WTC11 (cell line): Measurements from ENCODE around the gene TM9SF1. TPM values are rescaled to one million over a fixed set of nuclear protein-coding genes. Genes with fewer than 3 reads are reported as not detected.

Source experiments
- ATAC-seq: fragments of 200-7000 bp; cut with Tn5 transposase; 2 replicates; pipeline ENCODE4 v1.10.0; 2021; ENCODE audit warnings: mild to moderate bottlenecking, moderate library complexity
- CTCF ChIA-PET: fragments of 300-600 bp; sonication (Branson Sonifier 250); formaldehyde crosslinking; loops from one replicate; lab custom pipeline; 2021; ENCODE audit warnings: antibody characterized with exemption; lab: Charles Lee
- POLR2A ChIA-PET: fragments of 350-600 bp; sonication (Branson Sonifier 250); formaldehyde crosslinking; loops from one replicate; lab custom pipeline; 2021; ENCODE audit warnings: antibody characterized with exemption; lab: Charles Lee
- DNase-seq: peaks from one replicate; pipeline ENCODE4 v3.0.0; 2021; ENCODE audit warnings: low spot score
- H3K27ac Mint-ChIP-seq: 2 replicates; pipeline ENCODE4 v1.8.0; 2021; ENCODE audit warnings: mixed read lengths
- H3K27me3 Mint-ChIP-seq: 2 replicates; pipeline ENCODE4 v1.8.0; 2021; ENCODE audit warnings: low read depth, mild to moderate bottlenecking, moderate library complexity, mixed read lengths
- H3K36me3 Mint-ChIP-seq: 2 replicates; pipeline ENCODE4 v1.8.0; 2021; ENCODE audit warnings: mixed read lengths
- H3K4me1 Mint-ChIP-seq: 2 replicates; pipeline ENCODE4 v1.8.0; 2022; ENCODE audit warnings: mixed read lengths
- H3K4me3 Mint-ChIP-seq: 2 replicates; pipeline ENCODE4 v1.8.0; 2021; ENCODE audit warnings: mild to moderate bottlenecking, moderate library complexity, mixed read lengths
- H3K9me3 Mint-ChIP-seq: 2 replicates; pipeline ENCODE4 v1.8.0; 2021; ENCODE audit warnings: mixed read lengths
- CREM ChIP-seq: sonication (generic); formaldehyde crosslinking; IDR thresholded peaks from 2 replicates; pipeline ENCODE4 v1.8.1; 2022; ENCODE audit warnings: mild to moderate bottlenecking, missing genetic modification reagents, moderate library complexity
- EMX1 ChIP-seq: fragments of 250-450 bp; sonication (Bioruptor Pico); IDR thresholded peaks from 2 replicates; pipeline ENCODE4 v1.8.0; 2021; ENCODE audit warnings: mild to moderate bottlenecking
- GRHL2 ChIP-seq: fragments of 250-450 bp; sonication (Bioruptor Pico); IDR thresholded peaks from 2 replicates; pipeline ENCODE4 v1.8.0; 2022; ENCODE audit warnings: mild to moderate bottlenecking, moderate library complexity; ENCODE audit not compliant: insufficient replicate concordance, severe bottlenecking
- HMGA2 ChIP-seq: fragments of 250-450 bp; sonication (Bioruptor Pico); IDR thresholded peaks from 2 replicates; pipeline ENCODE4 v1.4.0; 2021; ENCODE audit warnings: mild to moderate bottlenecking, moderate library complexity
- MYBL2 ChIP-seq: sonication (generic); formaldehyde crosslinking; IDR thresholded peaks from 2 replicates; pipeline ENCODE4 v1.8.1; 2023; ENCODE audit warnings: mild to moderate bottlenecking, moderate library complexity, missing genetic modification reagents
- NFE2L1 ChIP-seq: sonication (generic); formaldehyde crosslinking; IDR thresholded peaks from 2 replicates; pipeline ENCODE4 v1.8.1; 2023; ENCODE audit warnings: missing genetic modification reagents
- NR3C1 ChIP-seq: sonication (generic); formaldehyde crosslinking; conservative IDR thresholded peaks from 2 replicates; pipeline ENCODE4 v1.8.1; 2023; ENCODE audit warnings: low read depth, mild to moderate bottlenecking, missing genetic modification reagents
- OVOL2 ChIP-seq: fragments of 250-450 bp; sonication (Bioruptor Pico); IDR thresholded peaks from 2 replicates; pipeline ENCODE4 v1.9.0; 2021; ENCODE audit warnings: mild to moderate bottlenecking, borderline replicate concordance
- TEAD4 ChIP-seq: sonication (generic); formaldehyde crosslinking; IDR thresholded peaks from 2 replicates; pipeline ENCODE4 v1.8.0; 2022; ENCODE audit warnings: mild to moderate bottlenecking, missing genetic modification reagents
- ZNF138 ChIP-seq: sonication (generic); formaldehyde crosslinking; conservative IDR thresholded peaks from 2 replicates; pipeline ENCODE4 v1.8.1; 2022; ENCODE audit warnings: mild to moderate bottlenecking, moderate library complexity, missing genetic modification reagents
- ZNF232 ChIP-seq: sonication (generic); formaldehyde crosslinking; IDR thresholded peaks from 2 replicates; pipeline ENCODE4 v1.8.0; 2022; ENCODE audit warnings: mild to moderate bottlenecking, missing genetic modification reagents
- ZNF396 ChIP-seq: fragments of 250-450 bp; sonication (Bioruptor Pico); IDR thresholded peaks from 2 replicates; pipeline ENCODE4 v1.8.0; 2021; ENCODE audit warnings: mild to moderate bottlenecking, moderate library complexity, borderline replicate concordance
- ZNF671 ChIP-seq: fragments of 250-450 bp; sonication (Bioruptor Pico); IDR thresholded peaks from 2 replicates; pipeline ENCODE4 v1.8.0; 2021; ENCODE audit warnings: mild to moderate bottlenecking
- total RNA-seq: library from RNA; stranded (reverse); gene quantifications from 3 replicates; pipeline ENCODE4 v1.2.3, GENCODE V29; 2021
- TF ChIP-seq, protein P1 (sequence below): sonication (generic); formaldehyde crosslinking; IDR thresholded peaks from 2 replicates; pipeline ENCODE4 v1.8.1; 2022; ENCODE audit warnings: mild to moderate bottlenecking, moderate library complexity, missing genetic modification reagents
- TF ChIP-seq, protein P2 (sequence below): sonication (generic); formaldehyde crosslinking; IDR thresholded peaks from 2 replicates; pipeline ENCODE4 v1.8.1; 2022; ENCODE audit warnings: missing genetic modification reagents, borderline replicate concordance
- TF ChIP-seq, protein P3 (sequence below): sonication (generic); formaldehyde crosslinking; IDR thresholded peaks from 2 replicates; pipeline ENCODE4 v1.8.0; 2022; ENCODE audit warnings: mild to moderate bottlenecking, missing genetic modification reagents
- TF ChIP-seq, protein P4 (sequence below): fragments of 250-450 bp; sonication (Bioruptor Pico); IDR thresholded peaks from 2 replicates; pipeline ENCODE4 v1.9.0; 2021; ENCODE audit warnings: mild to moderate bottlenecking
- TF ChIP-seq, protein P5 (sequence below): sonication (generic); formaldehyde crosslinking; conservative IDR thresholded peaks from 2 replicates; pipeline ENCODE4 v1.8.1; 2022; ENCODE audit warnings: mild to moderate bottlenecking, missing genetic modification reagents
- TF ChIP-seq, protein P6 (sequence below): sonication (generic); formaldehyde crosslinking; IDR thresholded peaks from 2 replicates; pipeline ENCODE4 v1.8.1; 2023; ENCODE audit warnings: mild to moderate bottlenecking, missing genetic modification reagents, borderline replicate concordance
- TF ChIP-seq, protein P7 (sequence below): sonication (generic); formaldehyde crosslinking; IDR thresholded peaks from 2 replicates; pipeline ENCODE4 v1.8.1; 2023; ENCODE audit warnings: mild to moderate bottlenecking, moderate library complexity, missing genetic modification reagents

Gene TM9SF1
- total RNA-seq, 1 experiment from 2014 or later: 27.9 TPM

DNA sequence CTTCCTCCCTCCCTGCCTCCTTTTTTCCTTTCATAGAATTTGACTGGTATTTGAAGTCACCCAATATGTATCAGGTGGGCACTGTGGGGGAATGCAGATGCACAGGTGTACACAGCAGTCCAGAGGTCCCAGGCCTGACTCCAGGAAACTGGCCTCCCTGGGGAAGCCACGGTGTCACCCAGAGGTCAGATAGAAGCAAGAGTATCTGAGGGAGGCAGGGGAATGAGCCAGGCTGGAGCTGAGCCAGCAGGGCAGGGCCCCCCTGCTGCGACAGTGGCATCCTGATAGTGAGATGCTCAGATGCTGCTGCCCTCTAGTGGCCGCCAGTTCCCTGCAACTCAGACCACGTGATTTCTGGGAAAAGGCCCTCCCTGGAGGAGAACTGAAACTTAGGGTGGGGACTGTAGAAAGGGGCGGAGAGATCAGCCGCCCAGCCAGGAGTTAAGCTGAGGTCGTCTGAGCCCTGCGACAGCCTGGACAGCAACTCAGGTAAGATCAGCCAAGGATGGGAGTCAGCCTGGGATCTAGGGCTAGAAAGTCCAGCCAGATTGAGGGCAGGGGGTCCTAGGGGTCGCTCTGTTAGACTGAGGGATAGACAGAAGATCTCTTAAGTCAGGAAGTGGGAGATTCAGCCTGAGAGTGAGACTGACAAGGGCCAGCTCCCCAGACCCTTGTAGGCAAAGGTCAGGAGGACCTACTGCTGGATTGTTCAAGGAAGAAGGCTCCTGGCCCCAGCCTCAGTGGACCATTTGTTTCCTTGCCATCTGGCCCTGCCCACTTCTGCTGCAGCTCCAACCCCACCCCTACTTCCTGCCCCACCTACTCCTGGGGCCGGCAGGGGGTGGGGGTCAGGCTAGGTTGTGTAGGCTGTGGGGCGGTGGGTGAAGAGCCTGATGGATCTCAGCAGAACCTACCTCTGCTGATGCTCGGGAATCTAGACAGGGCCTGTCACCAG, 34.1 kb downstream of the TM9SF1 start, which contains the start of gene IRF9 (continued):
- no peak for TF ChIP-seq OVOL2 (CRISPR knock-in tag)
- TF ChIP-seq, protein P1, sequence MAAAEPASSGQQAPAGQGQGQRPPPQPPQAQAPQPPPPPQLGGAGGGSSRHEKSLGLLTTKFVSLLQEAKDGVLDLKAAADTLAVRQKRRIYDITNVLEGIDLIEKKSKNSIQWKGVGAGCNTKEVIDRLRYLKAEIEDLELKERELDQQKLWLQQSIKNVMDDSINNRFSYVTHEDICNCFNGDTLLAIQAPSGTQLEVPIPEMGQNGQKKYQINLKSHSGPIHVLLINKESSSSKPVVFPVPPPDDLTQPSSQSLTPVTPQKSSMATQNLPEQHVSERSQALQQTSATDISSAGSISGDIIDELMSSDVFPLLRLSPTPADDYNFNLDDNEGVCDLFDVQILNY (CRISPR knock-in tag): no peak
- TF ChIP-seq, protein P2, sequence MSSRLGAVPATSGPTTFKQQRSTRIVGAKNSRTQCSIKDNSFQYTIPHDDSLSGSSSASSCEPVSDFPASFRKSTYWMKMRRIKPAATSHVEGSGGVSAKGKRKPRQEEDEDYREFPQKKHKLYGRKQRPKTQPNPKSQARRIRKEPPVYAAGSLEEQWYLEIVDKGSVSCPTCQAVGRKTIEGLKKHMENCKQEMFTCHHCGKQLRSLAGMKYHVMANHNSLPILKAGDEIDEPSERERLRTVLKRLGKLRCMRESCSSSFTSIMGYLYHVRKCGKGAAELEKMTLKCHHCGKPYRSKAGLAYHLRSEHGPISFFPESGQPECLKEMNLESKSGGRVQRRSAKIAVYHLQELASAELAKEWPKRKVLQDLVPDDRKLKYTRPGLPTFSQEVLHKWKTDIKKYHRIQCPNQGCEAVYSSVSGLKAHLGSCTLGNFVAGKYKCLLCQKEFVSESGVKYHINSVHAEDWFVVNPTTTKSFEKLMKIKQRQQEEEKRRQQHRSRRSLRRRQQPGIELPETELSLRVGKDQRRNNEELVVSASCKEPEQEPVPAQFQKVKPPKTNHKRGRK: no peak

DNA sequence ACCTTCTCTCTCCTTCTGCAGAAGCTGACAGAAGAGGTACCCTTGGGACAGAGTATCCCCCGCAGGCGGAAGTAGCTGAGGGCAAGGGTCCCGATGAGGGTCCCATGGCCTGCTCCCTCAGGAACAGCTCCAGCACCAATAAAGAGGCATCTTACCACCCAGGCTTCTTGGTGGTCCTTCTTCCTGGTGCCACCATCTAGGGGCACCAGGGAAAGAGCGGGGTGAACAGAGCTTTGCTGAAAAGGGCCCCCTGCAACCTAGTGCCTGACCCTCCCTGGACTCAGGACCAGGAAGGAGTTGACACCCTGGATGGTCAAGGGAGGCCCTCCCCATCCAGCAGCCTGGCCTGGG, 34.8 kb downstream of the TM9SF1 start:
- Mint-ChIP-seq H3K4me1 (peaks cover 13% of the 10 kb centered on the region), H3K36me3 (peaks cover 40% of the 10 kb centered on the region), H3K9me3 (no peaks in the 10 kb centered on the region), H3K27ac (no peak overlapping the region), H3K4me3 (no peak overlapping the region), H3K27me3 (no peaks in the 10 kb centered on the region)
- ChIA-PET POLR2A (interaction anchor here (0.6 to 2.3 kb wide), 11 partner anchors 10 to 875 kb away, joined by 3 to 13 read pairs (median 5); partner anchors contain the start of genes DCAF11, EMC9, IPO4 and NRL), CTCF (interaction anchor here (0.9 to 2.7 kb wide), 35 partner anchors 9 to 271 kb away, joined by 3 to 55 read pairs (median 7); partner anchors contain the start of genes CHMP4A, CIDEB, DCAF11 and DHRS1)
- no peak for DNase-seq
- ATAC-seq: no peak
- TF ChIP-seq ZNF138 (CRISPR knock-in tag) (no peak), CREM (no peak), TEAD4 (CRISPR knock-in tag) (no peak), HMGA2 (CRISPR knock-in tag) (no peak)
- TF ChIP-seq, protein P3, sequence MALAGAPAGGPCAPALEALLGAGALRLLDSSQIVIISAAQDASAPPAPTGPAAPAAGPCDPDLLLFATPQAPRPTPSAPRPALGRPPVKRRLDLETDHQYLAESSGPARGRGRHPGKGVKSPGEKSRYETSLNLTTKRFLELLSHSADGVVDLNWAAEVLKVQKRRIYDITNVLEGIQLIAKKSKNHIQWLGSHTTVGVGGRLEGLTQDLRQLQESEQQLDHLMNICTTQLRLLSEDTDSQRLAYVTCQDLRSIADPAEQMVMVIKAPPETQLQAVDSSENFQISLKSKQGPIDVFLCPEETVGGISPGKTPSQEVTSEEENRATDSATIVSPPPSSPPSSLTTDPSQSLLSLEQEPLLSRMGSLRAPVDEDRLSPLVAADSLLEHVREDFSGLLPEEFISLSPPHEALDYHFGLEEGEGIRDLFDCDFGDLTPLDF: no peak

DNA sequence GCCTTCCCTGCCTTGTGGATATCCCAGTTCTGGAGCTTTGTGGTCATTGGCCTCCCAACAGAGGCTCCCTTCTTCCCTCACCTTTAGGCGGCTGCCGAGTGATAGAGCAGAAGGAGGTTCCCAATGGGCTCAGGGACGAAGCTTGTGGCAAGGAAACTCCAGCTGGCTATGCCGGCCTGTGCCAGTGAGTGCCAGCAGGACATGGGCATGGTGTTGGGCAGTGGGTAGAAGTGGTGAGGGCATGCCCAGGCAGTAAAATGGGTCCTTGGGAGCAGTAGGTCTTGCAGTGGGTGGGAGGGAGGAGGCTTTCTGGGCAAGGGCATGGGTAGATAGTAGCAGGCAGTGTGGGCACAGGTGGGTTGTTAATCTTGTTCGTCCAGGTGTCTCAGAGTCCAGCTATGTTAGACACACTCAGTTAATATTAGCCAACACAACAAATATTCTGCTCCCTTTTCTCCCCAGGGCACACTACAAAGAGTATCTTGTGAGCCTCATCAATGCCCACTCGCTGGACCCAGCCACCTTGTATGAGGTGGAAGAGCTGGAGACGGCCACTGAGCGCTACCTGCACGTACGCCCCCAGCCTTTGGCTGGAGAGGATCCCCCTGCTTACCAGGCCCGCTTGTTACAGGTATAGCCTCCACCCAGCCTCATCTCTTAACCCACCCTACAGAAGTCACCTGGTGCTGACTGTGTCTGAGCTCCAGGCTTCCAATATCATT, 35.3 kb downstream of the TM9SF1 start:
- no peaks in the 10 kb centered on the region for H3K27me3 Mint-ChIP-seq
- H3K9me3 Mint-ChIP-seq: no peaks in the 10 kb centered on the region
- ATAC-seq: no peak
- peaks cover 44% of the 10 kb centered on the region for H3K36me3 Mint-ChIP-seq
- POLR2A ChIA-PET: interaction anchor here (1.5 to 2.3 kb wide), 5 partner anchors 9 to 64 kb away, joined by 4 to 13 read pairs (median 7); partner anchors contain the start of genes DCAF11, IPO4, NRL and PSME2
- no peak overlapping the region for H3K27ac Mint-ChIP-seq
- no peak overlapping the region for H3K4me3 Mint-ChIP-seq
- CTCF ChIA-PET: interaction anchor here (0.7 to 2.7 kb wide), 20 partner anchors 9 to 272 kb away, joined by 3 to 42 read pairs (median 14); partner anchors contain the start of genes CHMP4A, DCAF11, DHRS1 and IPO4
- no peak for DNase-seq
- H3K4me1 Mint-ChIP-seq: peaks cover 13% of the 10 kb centered on the region
- TF ChIP-seq GRHL2 (CRISPR knock-in tag): no peak
- no peak for TF ChIP-seq ZNF671 (CRISPR knock-in tag)
- no peak for TF ChIP-seq CREM
- TF ChIP-seq ZNF232 (CRISPR knock-in tag): no peak
- no peak for TF ChIP-seq NFE2L1 (CRISPR knock-in tag)
- no peak for TF ChIP-seq OVOL2 (CRISPR knock-in tag)
- no peak for TF ChIP-seq EMX1
- TF ChIP-seq MYBL2 (CRISPR knock-in tag): no peak
- TF ChIP-seq, protein P4, sequence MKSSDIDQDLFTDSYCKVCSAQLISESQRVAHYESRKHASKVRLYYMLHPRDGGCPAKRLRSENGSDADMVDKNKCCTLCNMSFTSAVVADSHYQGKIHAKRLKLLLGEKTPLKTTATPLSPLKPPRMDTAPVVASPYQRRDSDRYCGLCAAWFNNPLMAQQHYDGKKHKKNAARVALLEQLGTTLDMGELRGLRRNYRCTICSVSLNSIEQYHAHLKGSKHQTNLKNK: no peak
- TF ChIP-seq ZNF396 (CRISPR knock-in tag): no peak
- TF ChIP-seq, protein P5, sequence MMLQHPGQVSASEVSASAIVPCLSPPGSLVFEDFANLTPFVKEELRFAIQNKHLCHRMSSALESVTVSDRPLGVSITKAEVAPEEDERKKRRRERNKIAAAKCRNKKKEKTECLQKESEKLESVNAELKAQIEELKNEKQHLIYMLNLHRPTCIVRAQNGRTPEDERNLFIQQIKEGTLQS (CRISPR knock-in tag): no peak
- TF ChIP-seq, protein P6, sequence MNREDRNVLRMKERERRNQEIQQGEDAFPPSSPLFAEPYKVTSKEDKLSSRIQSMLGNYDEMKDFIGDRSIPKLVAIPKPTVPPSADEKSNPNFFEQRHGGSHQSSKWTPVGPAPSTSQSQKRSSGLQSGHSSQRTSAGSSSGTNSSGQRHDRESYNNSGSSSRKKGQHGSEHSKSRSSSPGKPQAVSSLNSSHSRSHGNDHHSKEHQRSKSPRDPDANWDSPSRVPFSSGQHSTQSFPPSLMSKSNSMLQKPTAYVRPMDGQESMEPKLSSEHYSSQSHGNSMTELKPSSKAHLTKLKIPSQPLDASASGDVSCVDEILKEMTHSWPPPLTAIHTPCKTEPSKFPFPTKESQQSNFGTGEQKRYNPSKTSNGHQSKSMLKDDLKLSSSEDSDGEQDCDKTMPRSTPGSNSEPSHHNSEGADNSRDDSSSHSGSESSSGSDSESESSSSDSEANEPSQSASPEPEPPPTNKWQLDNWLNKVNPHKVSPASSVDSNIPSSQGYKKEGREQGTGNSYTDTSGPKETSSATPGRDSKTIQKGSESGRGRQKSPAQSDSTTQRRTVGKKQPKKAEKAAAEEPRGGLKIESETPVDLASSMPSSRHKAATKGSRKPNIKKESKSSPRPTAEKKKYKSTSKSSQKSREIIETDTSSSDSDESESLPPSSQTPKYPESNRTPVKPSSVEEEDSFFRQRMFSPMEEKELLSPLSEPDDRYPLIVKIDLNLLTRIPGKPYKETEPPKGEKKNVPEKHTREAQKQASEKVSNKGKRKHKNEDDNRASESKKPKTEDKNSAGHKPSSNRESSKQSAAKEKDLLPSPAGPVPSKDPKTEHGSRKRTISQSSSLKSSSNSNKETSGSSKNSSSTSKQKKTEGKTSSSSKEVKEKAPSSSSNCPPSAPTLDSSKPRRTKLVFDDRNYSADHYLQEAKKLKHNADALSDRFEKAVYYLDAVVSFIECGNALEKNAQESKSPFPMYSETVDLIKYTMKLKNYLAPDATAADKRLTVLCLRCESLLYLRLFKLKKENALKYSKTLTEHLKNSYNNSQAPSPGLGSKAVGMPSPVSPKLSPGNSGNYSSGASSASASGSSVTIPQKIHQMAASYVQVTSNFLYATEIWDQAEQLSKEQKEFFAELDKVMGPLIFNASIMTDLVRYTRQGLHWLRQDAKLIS (CRISPR knock-in tag): no peak
- TF ChIP-seq, protein P7, sequence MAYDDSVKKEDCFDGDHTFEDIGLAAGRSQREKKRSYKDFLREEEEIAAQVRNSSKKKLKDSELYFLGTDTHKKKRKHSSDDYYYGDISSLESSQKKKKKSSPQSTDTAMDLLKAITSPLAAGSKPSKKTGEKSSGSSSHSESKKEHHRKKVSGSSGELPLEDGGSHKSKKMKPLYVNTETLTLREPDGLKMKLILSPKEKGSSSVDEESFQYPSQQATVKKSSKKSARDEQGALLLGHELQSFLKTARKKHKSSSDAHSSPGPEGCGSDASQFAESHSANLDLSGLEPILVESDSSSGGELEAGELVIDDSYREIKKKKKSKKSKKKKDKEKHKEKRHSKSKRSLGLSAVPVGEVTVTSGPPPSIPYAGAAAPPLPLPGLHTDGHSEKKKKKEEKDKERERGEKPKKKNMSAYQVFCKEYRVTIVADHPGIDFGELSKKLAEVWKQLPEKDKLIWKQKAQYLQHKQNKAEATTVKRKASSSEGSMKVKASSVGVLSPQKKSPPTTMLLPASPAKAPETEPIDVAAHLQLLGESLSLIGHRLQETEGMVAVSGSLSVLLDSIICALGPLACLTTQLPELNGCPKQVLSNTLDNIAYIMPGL (CRISPR knock-in tag): no peak
- TF ChIP-seq NR3C1 (CRISPR knock-in tag): no peak
